Osteocyte (in vitro differentiated cells): ENCODE data around the gene PEMT. TPM values are rescaled to one million over a fixed set of nuclear protein-coding genes. Genes with fewer than 3 reads are reported as not detected.

Source experiments
- DNase-seq: peaks from one replicate; pipeline ENCODE4 v3.0.0; 2021; ENCODE audit warnings: mixed read lengths; ENCODE audit not compliant: unreplicated experiment; ENCODE audit errors: extremely low spot score
- H3K27ac Mint-ChIP-seq: one replicate; pipeline ENCODE4 v1.8.0; 2021; ENCODE audit warnings: mild to moderate bottlenecking, mixed read lengths; ENCODE audit not compliant: unreplicated experiment
- H3K27me3 Mint-ChIP-seq: one replicate; pipeline ENCODE4 v1.8.0; 2021; ENCODE audit warnings: mixed read lengths; ENCODE audit not compliant: unreplicated experiment
- H3K36me3 Mint-ChIP-seq: one replicate; pipeline ENCODE4 v1.8.0; 2021; ENCODE audit warnings: mixed read lengths; ENCODE audit not compliant: unreplicated experiment
- H3K4me1 Mint-ChIP-seq: one replicate; pipeline ENCODE4 v1.8.0; 2021; ENCODE audit warnings: mixed read lengths; ENCODE audit not compliant: unreplicated experiment
- H3K4me3 Mint-ChIP-seq: one replicate; pipeline ENCODE4 v1.8.0; 2021; ENCODE audit warnings: mild to moderate bottlenecking, moderate library complexity, mixed read lengths; ENCODE audit not compliant: unreplicated experiment
- H3K9me3 Mint-ChIP-seq: one replicate; pipeline ENCODE4 v1.8.0; 2021; ENCODE audit warnings: mixed read lengths; ENCODE audit not compliant: unreplicated experiment
- CTCF ChIP-seq: fragments of 200-600 bp; sonication (generic); IDR thresholded peaks from 2 replicates; pipeline ENCODE4 v1.5.0; 2021; ENCODE audit warnings: antibody characterized with exemption, mild to moderate bottlenecking, moderate library complexity
- total RNA-seq: library from RNA; stranded (reverse); gene quantifications from 2 replicates; pipeline ENCODE4 v1.2.1, GENCODE V29; 2021

PEMT gene
- total RNA-seq, 1 donor from 2014 or later: 25.6 TPM

- no peak for TF ChIP-seq CTCF
- no peaks in the 10 kb centered on the region for H3K9me3 Mint-ChIP-seq
- H3K36me3 Mint-ChIP-seq: no peaks in the 10 kb centered on the region
- no peak overlapping the region for H3K4me3 Mint-ChIP-seq
- DNase-seq: no peak
- no peaks in the 10 kb centered on the region for H3K27me3 Mint-ChIP-seq
- no peak overlapping the region for H3K27ac Mint-ChIP-seq
- peaks cover 3% of the 10 kb centered on the region for H3K4me1 Mint-ChIP-seq
Measured at GRCh38 chr17:17581509-17581908, 10.0 kb downstream of the PEMT start.

GRCh38 chr17:17580662-17581470 lies 10.6 kb downstream of the PEMT start:
- no peak overlapping the region for H3K27ac Mint-ChIP-seq
- H3K4me1 Mint-ChIP-seq: peaks cover 3% of the 10 kb centered on the region
- H3K4me3 Mint-ChIP-seq: no peak overlapping the region
- H3K9me3 Mint-ChIP-seq: no peaks in the 10 kb centered on the region
- no peak for TF ChIP-seq CTCF
- DNase-seq: no peak
- H3K36me3 Mint-ChIP-seq: no peaks in the 10 kb centered on the region
- H3K27me3 Mint-ChIP-seq: no peaks in the 10 kb centered on the region

- Mint-ChIP-seq H3K9me3 (no peaks in the 10 kb centered on the region), H3K27ac (no peak overlapping the region), H3K36me3 (no peaks in the 10 kb centered on the region), H3K27me3 (no peaks in the 10 kb centered on the region), H3K4me1 (peaks cover 3% of the 10 kb centered on the region), H3K4me3 (no peak overlapping the region)
- TF ChIP-seq CTCF: no peak
- no peak for DNase-seq
Measured at GRCh38 chr17:17579691-17580090, 11.8 kb downstream of the PEMT start.

- no peaks in the 10 kb centered on the region for H3K9me3 Mint-ChIP-seq
- no peak overlapping the region for H3K27ac Mint-ChIP-seq
- H3K4me3 Mint-ChIP-seq: no peak overlapping the region
- H3K36me3 Mint-ChIP-seq: no peaks in the 10 kb centered on the region
- TF ChIP-seq CTCF: no peak
- no peak for DNase-seq
- H3K4me1 Mint-ChIP-seq: peaks cover 3% of the 10 kb centered on the region
- no peaks in the 10 kb centered on the region for H3K27me3 Mint-ChIP-seq
Measured at GRCh38 chr17:17577373-17577772, 14.1 kb downstream of the PEMT start.

GRCh38 chr17:17576772-17577234 lies 14.7 kb downstream of the PEMT start:
- Mint-ChIP-seq H3K4me3 (no peak overlapping the region), H3K27ac (no peak overlapping the region), H3K27me3 (no peaks in the 10 kb centered on the region), H3K36me3 (no peaks in the 10 kb centered on the region), H3K4me1 (peaks cover 3% of the 10 kb centered on the region), H3K9me3 (no peaks in the 10 kb centered on the region)
- no peak for TF ChIP-seq CTCF
- DNase-seq: no peak
